OCI-LY7 (cell line): ENCODE results near the gene ZBTB16.

ENCODE experiments used
- CTCF ChIP-seq: fragments of 200-600 bp; sonication (generic); conservative IDR thresholded peaks from 2 replicates; pipeline ENCODE4 v1.5.1; 2014; ENCODE audit warnings: mild to moderate bottlenecking, antibody characterized with exemption, low read length, moderate library complexity, mixed read lengths
- EZH2phosphoT487 ChIP-seq: fragments of 200-600 bp; sonication (generic); IDR thresholded peaks from 2 replicates; pipeline ENCODE4 v1.6.1; 2018; ENCODE audit warnings: low read depth, borderline replicate concordance, mild to moderate bottlenecking, mixed run types, antibody characterized with exemption, low read length, moderate library complexity, mixed read lengths

GRCh38 chr11:114285599-114285998, 226.1 kb downstream of the ZBTB16 start:
- TF ChIP-seq CTCF (no peak), EZH2phosphoT487 (no peak)
